Measurements from ENCODE around the gene PTDSS2. TPM values are rescaled to one million over a fixed set of nuclear protein-coding genes. Genes with fewer than 3 reads are reported as not detected.

The PTDSS2 gene
- total and polyA plus RNA-seq, 2 of the 4 experiments (the other 2 are of a cell fraction), result 23.5 to 26.6 TPM

DNA sequence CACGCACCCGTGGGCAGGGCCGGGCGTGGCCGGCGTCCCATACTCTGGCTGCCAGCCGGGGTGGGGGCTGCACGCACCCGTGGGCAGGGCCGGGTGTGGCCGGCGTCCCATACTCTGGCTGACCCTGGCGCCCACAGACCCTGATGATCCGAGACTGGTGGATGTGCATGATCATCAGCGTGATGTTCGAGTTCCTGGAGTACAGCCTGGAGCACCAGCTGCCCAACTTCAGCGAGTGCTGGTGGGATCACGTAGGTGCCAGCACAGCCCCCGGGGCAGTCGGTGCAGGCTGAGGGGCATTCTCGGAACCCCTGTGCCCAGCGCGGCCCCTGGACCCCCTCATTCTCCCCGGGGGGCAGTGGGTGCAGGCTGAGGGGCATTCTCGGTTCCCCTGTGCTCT is 38.0 kb downstream of the PTDSS2 start:
- Histone ChIP-seq H2AFZ (replicated peaks; ENCODE audit: low read length, poor library complexity) (no peak overlapping the region), H2AK9ac (replicated peaks; ENCODE audit: low read depth, low read length, poor library complexity) (peak overlapping the region; percentile 65), H2BK120ac (ENCODE audit: low read depth, low read length) (no peak overlapping the region), H2AK5ac (ENCODE audit: low read depth, low read length) (no peak overlapping the region), H3K27ac (ENCODE audit: insufficient read depth, low read length) (no peak overlapping the region), H3K56ac (ENCODE audit: extremely low read depth, insufficient read depth, low read length) (no peak overlapping the region), H3K4me2 (ENCODE audit: low read depth, low read length) (no peak overlapping the region), H3K18ac (ENCODE audit: low read depth, low read length) (no peak overlapping the region), H2BK5ac (ENCODE audit: low read depth, low read length, poor library complexity, severe bottlenecking) (no peak overlapping the region), H3K27me3 (ENCODE audit: control insufficient read depth, insufficient read depth, low read length) (no peaks in the 10 kb centered on the region), H2BK15ac (ENCODE audit: low read depth, low read length) (no peak overlapping the region), H4K8ac (ENCODE audit: low read depth in 2 of 2, low read length in 2 of 2) (no peak overlapping the region), H3K4me3 (ENCODE audit: insufficient read depth, low read depth, low read length) (no peak overlapping the region), H3K9ac (ENCODE audit: low read depth, low read length) (no peak overlapping the region), H3K14ac (replicated peaks; ENCODE audit: low read depth, low read length) (no peak overlapping the region), H4K91ac (ENCODE audit: insufficient read depth, low read depth, low read length) (no peak overlapping the region), H3K36me3 (ENCODE audit: control insufficient read depth, insufficient read depth, low read length) (peaks cover 18% of the 10 kb centered on the region), H3K23ac (ENCODE audit: low read depth, low read length) (no peak overlapping the region), H3K9me3 (ENCODE audit: control insufficient read depth, insufficient read depth, low read length) (no peaks in the 10 kb centered on the region), H3K4ac (ENCODE audit: low read depth, low read length) (no peak overlapping the region), H3K79me1 (ENCODE audit: low read depth in 1 of 2, low read length in 2 of 2) (peaks cover 12 to 27% of the 10 kb centered on the region in 2 experiments; a peak in 3 of 4 replicates), H4K5ac (ENCODE audit: low read depth, low read length) (no peak overlapping the region), H3K4me1 (ENCODE audit: control insufficient read depth, insufficient read depth, low read length) (no peaks in the 10 kb centered on the region), H2BK20ac (ENCODE audit: low read depth, low read length) (no peak overlapping the region), H3K9me1 (ENCODE audit: insufficient read depth, low read length) (no peaks in the 10 kb centered on the region), H4K20me1 (ENCODE audit: insufficient read depth, low read length) (peaks cover 4% of the 10 kb centered on the region; the same call in 1 of the 2 replicates)
- ChIA-PET POLR2A (ENCODE audit: unreplicated experiment) (no interaction called here), CTCF (no interaction called here)
- intact Hi-C loops (cut with micrococcal nuclease) (no loop called here), in situ Hi-C loops (cut with MboI; ENCODE audit: low sequenced_read_pairs) (no loop called here), dilution Hi-C loops (cut with HindIII; ENCODE audit: low sequenced_read_pairs, unreplicated experiment) (no loop called here)
- ATAC-seq (ENCODE audit: low read depth), result no peak
- TF ChIP-seq RCOR1 (IDR thresholded peaks at IDR 0.05; ENCODE audit: insufficient replicate concordance, low read length), result no peak
- no peak for TF ChIP-seq POLR2A (IDR thresholded peaks at IDR 0.05; ENCODE audit: low read depth, low read length)
- no peak for TF ChIP-seq NFE2L2 (IDR thresholded peaks at IDR 0.05; ENCODE audit: low read depth, low read length)
- no peak for TF ChIP-seq FOS (IDR thresholded peaks at IDR 0.05; ENCODE audit: low read depth, low read length)
- TF ChIP-seq SMC3 (IDR thresholded peaks at IDR 0.05; ENCODE audit: low read depth, low read length), result no peak
- TF ChIP-seq CHD1 (IDR thresholded peaks at IDR 0.05; ENCODE audit: low read depth, low read length), result no peak
- no peak for TF ChIP-seq MAZ (IDR thresholded peaks at IDR 0.05; ENCODE audit: borderline replicate concordance, low read depth, low read length)
- TF ChIP-seq BHLHE40 (IDR thresholded peaks at IDR 0.05; ENCODE audit: low read depth, low read length), result no peak
- no peak for TF ChIP-seq RAD21 (IDR thresholded peaks at IDR 0.05; ENCODE audit: low read length)
- 95% methylated on average over 18 of the region's 25 CpGs; no CpG with 5 or more reads in 1 of the 2 experiments for WGBS, 2 experiments (ENCODE audit: extremely low coverage in 2 of 2, insufficient read length in 1 of 2)
- BruUV-seq (replicated peaks), result no TSS peak
- DNase-seq, result no peak
